ENCODE measurements around the gene FOXL1.

FOXL1 gene

GRCh38 chr16:86568677-86569623 is 9.4 kb upstream of the FOXL1 start:
- no peak for DNase-seq

- DNase-seq = no peak
Measured at GRCh38 chr16:86569701-86570447, 8.5 kb upstream of the FOXL1 start.

GRCh38 chr16:86570558-86571529 is 7.5 kb upstream of the FOXL1 start:
- DNase-seq = no peak

- no peak for DNase-seq
Measured at GRCh38 chr16:86571530-86571915, 6.8 kb upstream of the FOXL1 start.

GRCh38 chr16:86572041-86572521 is 6.3 kb upstream of the FOXL1 start:
- DNase-seq = no peak

- DNase-seq = no peak
Measured at GRCh38 chr16:86572606-86573005, 5.7 kb upstream of the FOXL1 start.

GRCh38 chr16:86573215-86573614 is 5.1 kb upstream of the FOXL1 start:
- DNase-seq = no peak

- DNase-seq = no peak
Measured at GRCh38 chr16:86573646-86574508, 4.5 kb upstream of the FOXL1 start.

- no peak for DNase-seq
Measured at GRCh38 chr16:86574646-86575045, 3.7 kb upstream of the FOXL1 start.

- no peak for DNase-seq
Measured at GRCh38 chr16:86575095-86575685, 3.2 kb upstream of the FOXL1 start.

GRCh38 chr16:86575754-86576557 is 2.4 kb upstream of the FOXL1 start:
- DNase-seq = no peak

- DNase-seq = no peak
Measured at GRCh38 chr16:86576591-86577313, 1.6 kb upstream of the FOXL1 start.

- no peak for DNase-seq
Measured at GRCh38 chr16:86577314-86577971, 906 bp upstream of the FOXL1 start.

- no peak for DNase-seq
Measured at GRCh38 chr16:86578611-86579267, 390 bp downstream of the FOXL1 start.

GRCh38 chr16:86579268-86580062 is 1.1 kb downstream of the FOXL1 start:
- no peak for DNase-seq

- DNase-seq = no peak
Measured at GRCh38 chr16:86580063-86580790, 1.9 kb downstream of the FOXL1 start.

GRCh38 chr16:86580791-86581170 is 2.4 kb downstream of the FOXL1 start:
- no peak for DNase-seq

Data from amniotic stem cell (primary cell).